DOHH2 (cell line): ENCODE measurements around the gene RAI1.

Experiments used
- EZH2phosphoT487 ChIP-seq: fragments of 200-600 bp; sonication (generic); IDR thresholded peaks from 2 replicates; pipeline ENCODE4 v1.6.1; 2017; ENCODE audit warnings: borderline replicate concordance, mild to moderate bottlenecking, antibody characterized with exemption, low read length, moderate library complexity, mixed read lengths
- TF ChIP-seq, protein P1 (sequence below): fragments of 200-600 bp; sonication (generic); IDR thresholded peaks from one replicate; pipeline ENCODE4 v1.5.1; 2014; ENCODE audit warnings: antibody characterized with exemption, mild to moderate bottlenecking, low read depth, low read length; ENCODE audit not compliant: poor library complexity, severe bottlenecking

DNA sequence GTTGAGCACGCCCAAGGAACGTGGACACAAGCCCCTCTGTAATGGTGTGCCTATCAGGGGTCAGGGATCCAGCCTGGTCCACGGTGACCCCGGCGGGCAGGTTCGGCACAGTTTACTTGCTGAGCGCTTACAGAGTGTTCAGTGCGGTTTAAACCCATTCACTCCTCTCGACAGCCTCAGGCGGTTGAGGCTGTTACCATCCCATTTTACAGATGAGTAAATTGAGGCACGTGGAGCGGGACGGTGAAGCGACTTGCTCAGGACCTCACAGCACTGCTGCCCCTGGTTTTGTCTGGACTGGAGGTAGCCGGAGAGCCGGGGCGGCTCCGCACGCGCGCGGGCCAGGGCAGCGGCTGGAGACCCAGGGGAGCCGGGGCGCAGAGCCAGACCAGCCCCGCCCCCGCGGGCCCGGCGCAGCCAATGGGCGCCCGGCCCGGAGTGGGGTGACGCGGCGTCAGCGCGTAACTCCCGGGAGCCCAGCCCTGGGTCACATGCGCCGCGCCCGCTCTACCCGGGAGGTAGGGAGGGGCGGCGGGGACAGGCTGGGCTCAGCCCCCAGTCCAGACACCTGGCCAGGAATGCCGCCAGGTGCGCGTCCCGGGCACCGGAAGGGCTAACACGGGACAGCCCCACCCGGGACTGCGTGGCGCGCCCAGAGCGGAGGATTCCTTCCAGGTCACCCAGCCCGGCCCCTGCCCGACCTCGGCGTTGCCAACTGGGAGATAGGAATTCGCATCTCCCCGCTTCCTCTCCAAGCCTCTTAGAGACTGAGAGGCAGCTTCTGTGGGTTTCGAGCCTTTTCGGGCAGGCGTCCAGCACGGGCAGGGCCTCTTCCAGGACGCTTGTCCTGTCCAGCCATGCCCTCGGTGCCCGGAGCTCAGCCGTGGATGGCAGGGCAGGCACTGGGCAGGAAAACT lies 158.8 kb downstream of the RAI1 start:
- TF ChIP-seq, protein P1, sequence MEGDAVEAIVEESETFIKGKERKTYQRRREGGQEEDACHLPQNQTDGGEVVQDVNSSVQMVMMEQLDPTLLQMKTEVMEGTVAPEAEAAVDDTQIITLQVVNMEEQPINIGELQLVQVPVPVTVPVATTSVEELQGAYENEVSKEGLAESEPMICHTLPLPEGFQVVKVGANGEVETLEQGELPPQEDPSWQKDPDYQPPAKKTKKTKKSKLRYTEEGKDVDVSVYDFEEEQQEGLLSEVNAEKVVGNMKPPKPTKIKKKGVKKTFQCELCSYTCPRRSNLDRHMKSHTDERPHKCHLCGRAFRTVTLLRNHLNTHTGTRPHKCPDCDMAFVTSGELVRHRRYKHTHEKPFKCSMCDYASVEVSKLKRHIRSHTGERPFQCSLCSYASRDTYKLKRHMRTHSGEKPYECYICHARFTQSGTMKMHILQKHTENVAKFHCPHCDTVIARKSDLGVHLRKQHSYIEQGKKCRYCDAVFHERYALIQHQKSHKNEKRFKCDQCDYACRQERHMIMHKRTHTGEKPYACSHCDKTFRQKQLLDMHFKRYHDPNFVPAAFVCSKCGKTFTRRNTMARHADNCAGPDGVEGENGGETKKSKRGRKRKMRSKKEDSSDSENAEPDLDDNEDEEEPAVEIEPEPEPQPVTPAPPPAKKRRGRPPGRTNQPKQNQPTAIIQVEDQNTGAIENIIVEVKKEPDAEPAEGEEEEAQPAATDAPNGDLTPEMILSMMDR = no peak
- no peak for TF ChIP-seq EZH2phosphoT487
